H1 (cell line): Measurements from ENCODE around the gene TMC4. TPM values are rescaled to one million over a fixed set of nuclear protein-coding genes. Genes with fewer than 3 reads are reported as not detected.

ENCODE experiments used
- CTCF ChIA-PET: fragments of 300-600 bp; sonication (Branson Sonifier 250); formaldehyde crosslinking; loops from one replicate; lab custom pipeline; 2021; ENCODE audit not compliant: partially characterized antibody; lab: Charles Lee
- POLR2A ChIA-PET: fragments of 300-600 bp; sonication (Branson Sonifier 250); formaldehyde crosslinking; loops from one replicate; lab custom pipeline; 2021; ENCODE audit warnings: inconsistent platforms; ENCODE audit not compliant: partially characterized antibody; lab: Charles Lee
- DNase-seq, 2 experiments: peaks; one replicate each; pipeline versions ENCODE4 v3.0.0 to v3.0.0-alpha.2; 2010 to 2022; ENCODE audit warnings: low spot score in 2 of 2, low read depth in 1 of 2, mixed read lengths in 1 of 2
- FAIRE-seq: peaks from 2 replicates; lab custom pipeline; 2011; peaks lifted over from hg19 to GRCh38; lab: Jason Lieb, UNC
- H2AFZ ChIP-seq: 2 replicates; pipeline ENCODE4 v1.8.1; 2012; ENCODE audit warnings: low read length, inconsistent platforms
- H2AK5ac ChIP-seq: 2 replicates; pipeline ENCODE4 v1.6.1; 2013; ENCODE audit warnings: low read depth, low read length
- H2BK120ac ChIP-seq: replicated peaks from 2 replicates; pipeline ENCODE3; 2013; ENCODE audit warnings: low read depth, low read length, inconsistent platforms
- H2BK12ac ChIP-seq: 2 replicates; pipeline ENCODE4 v1.6.1; 2013; ENCODE audit warnings: low read depth, low read length
- H2BK15ac ChIP-seq: 2 replicates; pipeline ENCODE4 v1.6.1; 2013; ENCODE audit warnings: low read length
- H2BK20ac ChIP-seq: 2 replicates; pipeline ENCODE4 v1.6.1; 2013; ENCODE audit warnings: low read length
- H2BK5ac ChIP-seq: 2 replicates; pipeline ENCODE4 v1.6.1; 2013; ENCODE audit warnings: low read depth, low read length
- H3K14ac ChIP-seq: 2 replicates; pipeline ENCODE4 v1.6.1; 2013; ENCODE audit warnings: inconsistent platforms; ENCODE audit not compliant: insufficient read length
- H3K18ac ChIP-seq: 2 replicates; pipeline ENCODE4 v1.6.1; 2013; ENCODE audit warnings: low read length; ENCODE audit errors: extremely low read depth
- H3K23ac ChIP-seq: 2 replicates; pipeline ENCODE4 v1.6.1; 2013; ENCODE audit warnings: inconsistent platforms; ENCODE audit not compliant: insufficient read length
- H3K23me2 ChIP-seq: 2 replicates; pipeline ENCODE4 v1.6.1; 2013; ENCODE audit warnings: low read depth, low read length
- H3K27ac ChIP-seq: 2 replicates; pipeline ENCODE4 v1.6.1; 2011; ENCODE audit warnings: low read depth, low read length, inconsistent platforms
- H3K27me3 ChIP-seq, 4 experiments: replicated peaks in 1 of 4; 1 replicate in 1 of 4; 2 replicates in 3 of 4; pipeline versions ENCODE4 v1.6.1 to v1.8.1; 2011 to 2013; ENCODE audit warnings: low read length in 3 of 4, mild to moderate bottlenecking in 3 of 4, inconsistent platforms in 2 of 4, mixed read lengths in 2 of 4, moderate library complexity in 1 of 4; ENCODE audit not compliant: control insufficient read depth in 3 of 4, insufficient read depth in 3 of 4; ENCODE audit errors: extremely low read depth in 1 of 4
- H3K36me3 ChIP-seq, 4 experiments: 2 replicates each; pipeline versions ENCODE4 v1.6.1 to v1.8.1; 2011 to 2013; ENCODE audit warnings: mild to moderate bottlenecking in 4 of 4, low read length in 3 of 4, moderate library complexity in 2 of 4, control low read depth in 1 of 4, inconsistent platforms in 1 of 4; ENCODE audit not compliant: insufficient read depth in 4 of 4, control insufficient read depth in 2 of 4
- H3K4ac ChIP-seq: replicated peaks from 2 replicates; pipeline ENCODE3; 2013; ENCODE audit warnings: low read length, low read depth, mixed read lengths, inconsistent platforms; ENCODE audit not compliant: insufficient read length
- H3K4me1 ChIP-seq, 4 experiments: replicated peaks in 1 of 4; 1 replicate in 1 of 4; 2 replicates in 3 of 4; pipeline versions ENCODE4 v1.6.1 to v1.8.1; 2011 to 2013; ENCODE audit warnings: low read length in 3 of 4, inconsistent platforms in 2 of 4, mixed read lengths in 1 of 4; ENCODE audit not compliant: insufficient read depth in 4 of 4, control insufficient read depth in 3 of 4
- H3K4me2 ChIP-seq, 2 experiments: 2 replicates each; pipeline versions ENCODE4 v1.6.1 to v1.8.1; 2011 to 2013; ENCODE audit warnings: low read depth in 2 of 2, low read length in 2 of 2, control low read depth in 1 of 2, inconsistent platforms in 1 of 2, mild to moderate bottlenecking in 1 of 2; ENCODE audit not compliant: insufficient read depth in 1 of 2
- H3K4me3 ChIP-seq, 4 experiments: fragments of 200-600, 300-600 bp in 1 of 4; sonication (generic), shearing (Covaris generic), sonication (Bioruptor Twin) in 1 of 4; 2 replicates each; pipeline versions ENCODE4 v1.5.1 to v1.8.1; 2011 to 2016; ENCODE audit warnings: low read length in 4 of 4, low read depth in 3 of 4, control low read depth in 2 of 4, inconsistent platforms in 2 of 4, mild to moderate bottlenecking in 2 of 4, mixed read lengths in 1 of 4, moderate library complexity in 1 of 4; ENCODE audit not compliant: insufficient read depth in 2 of 4; ENCODE audit errors: extremely low read depth in 1 of 4
- H3K56ac ChIP-seq: replicated peaks from 2 replicates; pipeline ENCODE3; 2013; ENCODE audit warnings: low read depth, mild to moderate bottlenecking, mixed read lengths, low read length, inconsistent platforms; ENCODE audit not compliant: insufficient read length
- H3K79me1 ChIP-seq: 2 replicates; pipeline ENCODE4 v1.6.1; 2013; ENCODE audit warnings: low read depth, low read length, control low read depth
- H3K79me2 ChIP-seq, 2 experiments: 2 replicates each; pipeline versions ENCODE4 v1.6.1 to v1.8.1; 2012 to 2013; ENCODE audit warnings: low read length in 2 of 2, mild to moderate bottlenecking in 2 of 2, inconsistent platforms in 1 of 2; ENCODE audit not compliant: insufficient read depth in 2 of 2, control insufficient read depth in 1 of 2
- H3K9ac ChIP-seq, 4 experiments: replicated peaks in 1 of 4; 1 replicate in 1 of 4; 2 replicates in 3 of 4; pipeline versions ENCODE4 v1.6.1 to v1.8.1; 2011 to 2013; ENCODE audit warnings: low read depth in 3 of 4, low read length in 3 of 4, control low read depth in 2 of 4, mild to moderate bottlenecking in 2 of 4, moderate library complexity in 2 of 4, inconsistent platforms in 1 of 4; ENCODE audit errors: extremely low read depth in 1 of 4
- H3K9me3 ChIP-seq, 2 experiments: 2 replicates each; pipeline versions ENCODE4 v1.6.1 to v1.8.1; 2012 to 2013; ENCODE audit warnings: mild to moderate bottlenecking in 2 of 2, moderate library complexity in 2 of 2, control low read depth in 1 of 2, inconsistent platforms in 1 of 2, low read depth in 1 of 2, low read length in 1 of 2, mixed read lengths in 1 of 2; ENCODE audit not compliant: insufficient read depth in 2 of 2
- H4K20me1 ChIP-seq, 2 experiments: replicated peaks in 1 of 2; 2 replicates each; pipeline versions ENCODE3 to v1.8.1; 2011 to 2013; ENCODE audit warnings: inconsistent platforms in 2 of 2, low read length in 2 of 2, mild to moderate bottlenecking in 1 of 2; ENCODE audit not compliant: insufficient read depth in 2 of 2, control insufficient read depth in 1 of 2
- H4K5ac ChIP-seq: 2 replicates; pipeline ENCODE4 v1.6.1; 2013; ENCODE audit warnings: low read length, low read depth, mixed read lengths, inconsistent platforms; ENCODE audit not compliant: insufficient read length
- H4K8ac ChIP-seq: 2 replicates; pipeline ENCODE4 v1.8.0; 2013; ENCODE audit warnings: mild to moderate bottlenecking, moderate library complexity, low read length, inconsistent platforms; ENCODE audit not compliant: insufficient read depth; ENCODE audit errors: extremely low read depth
- H4K91ac ChIP-seq: replicated peaks from 2 replicates; pipeline ENCODE3; 2013; ENCODE audit warnings: low read length, mixed read lengths, inconsistent platforms; ENCODE audit not compliant: insufficient read length
- BCL11A ChIP-seq, 2 experiments: IDR thresholded peaks; one replicate each; pipeline ENCODE4 v1.6.1; 2011; ENCODE audit warnings: low read depth in 2 of 2, low read length in 2 of 2, mild to moderate bottlenecking in 2 of 2
- CBX8 ChIP-seq: fragments of 300-800, 300-1000 bp; sonication (generic); IDR thresholded peaks from 2 replicates; pipeline ENCODE4 v1.7.1; 2016; ENCODE audit warnings: low read depth, low read length, borderline replicate concordance
- CHD1 ChIP-seq: IDR thresholded peaks from 2 replicates; pipeline ENCODE4 v1.6.1; 2012; ENCODE audit warnings: low read depth, low read length, improper control_type of control experiment
- CHD2 ChIP-seq: IDR thresholded peaks from 2 replicates; pipeline ENCODE4 v1.6.1; 2012; ENCODE audit warnings: low read length, improper control_type of control experiment
- CREB1 ChIP-seq: IDR thresholded peaks from 2 replicates; pipeline ENCODE4 v1.6.1; 2012; ENCODE audit warnings: inconsistent platforms
- JUND ChIP-seq: IDR thresholded peaks from 2 replicates; pipeline ENCODE4 v1.6.1; 2011; ENCODE audit warnings: mild to moderate bottlenecking, improper control_type of control experiment, low read length
- NANOG ChIP-seq: IDR thresholded peaks from 2 replicates; pipeline ENCODE4 v1.6.1; 2011; ENCODE audit warnings: low read length, low read depth, mild to moderate bottlenecking, inconsistent platforms; ENCODE audit not compliant: insufficient read depth, poor library complexity, severe bottlenecking
- POU5F1 ChIP-seq: IDR thresholded peaks from 2 replicates; pipeline ENCODE4 v1.6.1; 2011; ENCODE audit warnings: low read depth, mild to moderate bottlenecking, low read length, moderate library complexity
- SP1 ChIP-seq: IDR thresholded peaks from 2 replicates; pipeline ENCODE4 v1.6.1; 2011; ENCODE audit warnings: low read depth, low read length
- TAF1 ChIP-seq: IDR thresholded peaks from 2 replicates; pipeline ENCODE4 v1.6.1; 2011; ENCODE audit warnings: mild to moderate bottlenecking, low read depth, low read length
- TAF7 ChIP-seq: optimal IDR thresholded peaks from 2 replicates; pipeline ENCODE3; 2011; ENCODE audit warnings: low read depth, mild to moderate bottlenecking, inconsistent platforms, low read length, moderate library complexity, borderline replicate concordance
- YY1 ChIP-seq: IDR thresholded peaks from 2 replicates; pipeline ENCODE4 v1.6.1; 2011; ENCODE audit warnings: low read depth, mild to moderate bottlenecking, low read length
- WGBS, 2 experiments: shearing (Covaris generic) in 1 of 2; methylation state at CpG; one replicate each; pipeline versions ENCODE4 v1.1.6 to v1.1.7; 2013 to 2015; ENCODE audit warnings: low lambda C conversion rate in 2 of 2, mixed read lengths in 2 of 2, inconsistent platforms in 1 of 2, low coverage in 1 of 2, missing lambda C conversion rate in 1 of 2; ENCODE audit not compliant: insufficient replicate concordance in 2 of 2, insufficient coverage in 1 of 2, insufficient read length in 1 of 2; ENCODE audit errors: extremely low coverage in 1 of 2, missing lambda C conversion rate in 1 of 2; 5-methylcytosine and 5-hydroxymethylcytosine counted together
- polyA plus RNA-seq, 7 experiments: library from polyadenylated mRNA; depleted of rRNA in 3 of 7; stranded (reverse) in 5 of 7; unstranded in 2 of 7; fragments of >200 nt in 5 of 7; fragments of 200-250 nt in 2 of 7; gene quantifications; 1 replicate in 5 of 7; 2 replicates in 1 of 7; 4 replicates in 1 of 7; pipeline versions ENCODE4 v1.2.1 to v1.2.3, GENCODE V29; 2011 to 2013; ENCODE audit warnings: missing spikeins in 2 of 7, mixed read lengths in 2 of 7
- total RNA-seq: library from RNA; stranded (reverse); fragmentation: NEBNext Ultra II Directional; extraction: Animal tissue kit (Norgen Biotek cat#: 25700); gene quantifications from 2 replicates; pipeline ENCODE4 v1.2.1, GENCODE V29; 2021
- TF ChIP-seq, protein P1 (sequence below): IDR thresholded peaks from 2 replicates; pipeline ENCODE4 v1.6.1; 2011; ENCODE audit warnings: low read depth, mild to moderate bottlenecking, low read length; ENCODE audit not compliant: insufficient read depth
- TF ChIP-seq, protein P2 (sequence below): IDR thresholded peaks from 2 replicates; pipeline ENCODE4 v1.6.1; 2012; ENCODE audit warnings: inconsistent platforms

Gene TMC4
- total and polyA plus RNA-seq, 2 of the 8 experiments (the other 6 are each of a cell fraction or from before 2014, with no cell fraction given): 5.5 to 6.3 TPM

DNA sequence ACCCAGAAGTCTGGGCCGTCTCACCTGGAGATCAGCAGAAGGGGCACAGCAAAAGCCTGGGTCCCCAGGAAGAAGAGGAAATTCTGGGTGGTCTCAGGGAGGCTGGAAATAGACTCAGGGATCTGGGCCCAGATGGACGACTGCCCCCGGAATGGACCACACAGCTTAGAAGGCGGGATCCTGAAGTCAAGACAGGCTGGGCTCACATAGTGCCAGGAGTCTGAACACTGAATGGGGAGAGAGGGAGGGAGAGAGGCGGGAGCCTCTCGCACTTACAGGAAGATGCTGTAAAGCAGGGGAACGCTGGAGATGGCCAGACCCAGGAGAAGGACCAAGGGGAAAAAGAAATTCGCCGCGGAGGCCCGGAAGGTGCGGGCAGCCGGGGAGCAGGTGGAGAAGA is 12.1 kb downstream of the TMC4 start:
- Histone ChIP-seq H3K56ac (no peak overlapping the region), H4K8ac (no peak overlapping the region), H3K27me3 (peaks cover 0 to 10% (median 4%) of the 10 kb centered on the region in 4 experiments; a peak in 4 of 7 replicates), H3K23me2 (peaks cover 20% of the 10 kb centered on the region), H3K14ac (no peak overlapping the region), H3K9me3 (no peaks in the 10 kb centered on the region), H3K4me2 (peak overlapping the region; percentile 87 to 100), H4K91ac (no peak overlapping the region), H3K4me1 (peaks cover 0 to 24% (median 11%) of the 10 kb centered on the region in 4 experiments; a peak in 6 of 7 replicates), H2BK15ac (peak overlapping the region; percentile 97; the same call in 1 of the 2 replicates), H2BK12ac (no peak overlapping the region), H3K18ac (no peak overlapping the region), H4K5ac (no peak overlapping the region), H3K36me3 (peaks cover under 1 to 11% (median 7%) of the 10 kb centered on the region in 4 experiments; a peak in 6 of 8 replicates), H3K79me1 (peaks cover 10% of the 10 kb centered on the region), H2BK5ac (0 out of 2 replicates have a peak overlapping the region, but pooled peaks have one; percentile 21), H2AFZ (no peak overlapping the region), H4K20me1 (peaks cover 0 to 18% of the 10 kb centered on the region in 2 experiments), H3K23ac (no peak overlapping the region), H3K79me2 (no peaks in the 10 kb centered on the region), H2BK120ac (no peak overlapping the region), H3K4me3 (peak overlapping the region; percentile 56 to 90 (median 84); a peak in 6 of 8 replicates), H3K4ac (no peak overlapping the region), H2AK5ac (no peak overlapping the region), H3K27ac (no peak overlapping the region), H3K9ac (peak overlapping the region in 1 of 4 experiments; percentile 78; a peak in 2 of 7 replicates), H2BK20ac (no peak overlapping the region)
- ChIA-PET POLR2A (interaction anchor here (0.6 to 14.8 kb wide), 8 partner anchors 11 to 181 kb away, joined by 3 to 348 read pairs (median 8); partner anchors contain the start of genes CNOT3, MBOAT7, PRPF31 and RPS9), CTCF (interaction anchor here (0.8 to 2.1 kb wide), 2 partner anchors 10 to 13 kb away, joined by 4 to 8 read pairs; partner anchors contain the start of gene TMC4)
- no peak for FAIRE-seq
- no peak for DNase-seq
- WGBS, 2 experiments: 75% methylated on average over 13 of the region's 13 CpGs; no CpG with 5 or more reads in 1 of the 2 experiments
- TF ChIP-seq BCL11A (IDR thresholded peaks at IDR 0.05; ENCODE audit: low read depth in 2 of 2, low read length in 2 of 2) (no peak), YY1 (no peak), CHD1 (no peak), NANOG (no peak), SP1 (no peak), CHD2 (no peak), CBX8 (no peak), JUND (no peak), CREB1 (no peak), POU5F1 (no peak), TAF7 (no peak), TAF1 (no peak)
- TF ChIP-seq, protein P1, sequence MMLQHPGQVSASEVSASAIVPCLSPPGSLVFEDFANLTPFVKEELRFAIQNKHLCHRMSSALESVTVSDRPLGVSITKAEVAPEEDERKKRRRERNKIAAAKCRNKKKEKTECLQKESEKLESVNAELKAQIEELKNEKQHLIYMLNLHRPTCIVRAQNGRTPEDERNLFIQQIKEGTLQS: no peak
- TF ChIP-seq, protein P2, sequence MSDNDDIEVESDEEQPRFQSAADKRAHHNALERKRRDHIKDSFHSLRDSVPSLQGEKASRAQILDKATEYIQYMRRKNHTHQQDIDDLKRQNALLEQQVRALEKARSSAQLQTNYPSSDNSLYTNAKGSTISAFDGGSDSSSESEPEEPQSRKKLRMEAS: no peak
